HCT116 (cell line): Measurements from ENCODE around the gene CSNK1E. TPM values are rescaled to one million over a fixed set of nuclear protein-coding genes. Genes with fewer than 3 reads are reported as not detected.

Source experiments
- ATAC-seq: fragments of 200-7000 bp; cut with Tn5 transposase; 2 replicates; pipeline ENCODE4 v1.9.1; 2020; ENCODE audit warnings: mild to moderate bottlenecking, moderate library complexity
- BruUV-seq: library from RNA; stranded (reverse); fragments of 400-500 nt; replicated peaks from 2 replicates; lab custom pipeline; 2021; lab: Mats Ljungman, UMichigan
- CTCF ChIA-PET: fragments of 300-600 bp; sonication (Branson Sonifier 250); formaldehyde crosslinking; loops from one replicate; lab custom pipeline; 2021; ENCODE audit warnings: antibody characterized with exemption; lab: Charles Lee
- POLR2A ChIA-PET: fragments of 300-600, 350-600 bp; sonication (Branson Sonifier 250); formaldehyde crosslinking; loops from one replicate; lab custom pipeline; 2021; ENCODE audit warnings: antibody characterized with exemption; lab: Charles Lee
- RAD21 ChIA-PET, 2 experiments: fragments of 300-600 bp; sonication (Branson Sonifier 250); formaldehyde crosslinking; loops; one replicate each; lab custom pipeline; 2023; ENCODE audit warnings: low total read pairs in 2 of 2; ENCODE audit not compliant: uncharacterized antibody in 2 of 2, unreplicated experiment in 2 of 2, low non-redundant PET in 1 of 2; lab: Charles Lee
- DNase-seq: peaks from one replicate; pipeline ENCODE4 v3.0.0-alpha.2; 2010; ENCODE audit warnings: low read depth, low spot score
- H2AFZ ChIP-seq: fragments of 200-600 bp; shearing (Covaris generic), sonication (generic); 2 replicates; pipeline ENCODE4 v1.6.1; 2017; ENCODE audit warnings: low read depth, mixed run types, mixed read lengths, antibody characterized with exemption, low read length; ENCODE audit not compliant: poor library complexity, severe bottlenecking
- H3K27ac ChIP-seq: 2 replicates; pipeline ENCODE4 v1.5.1; 2012; ENCODE audit warnings: low read depth, low read length
- H3K27me3 ChIP-seq: fragments of 200-600 bp; sonication (generic); 2 replicates; pipeline ENCODE4 v1.6.1; 2016; ENCODE audit warnings: mixed run types, low read length, mixed read lengths; ENCODE audit not compliant: insufficient read depth
- H3K36me3 ChIP-seq, 2 experiments: fragments of 200-500 bp in 1 of 2; fragments of 200-600 bp in 1 of 2; sonication (Bioruptor generic) in 1 of 2; sonication (generic) in 1 of 2; 2 replicates each; pipeline versions ENCODE4 v1.5.1 to v1.6.1; 2014 to 2016; ENCODE audit warnings: low read length in 2 of 2, inconsistent platforms in 1 of 2, mixed read lengths in 1 of 2, mixed run types in 1 of 2; ENCODE audit not compliant: insufficient read depth in 2 of 2, control insufficient read depth in 1 of 2
- H3K4me1 ChIP-seq, 2 experiments: fragments of 200-600 bp in 1 of 2; sonication (generic) in 1 of 2; 2 replicates each; pipeline versions ENCODE4 v1.5.1 to v1.6.1; 2012 to 2017; ENCODE audit warnings: low read length in 2 of 2, inconsistent platforms in 1 of 2, mild to moderate bottlenecking in 1 of 2, mixed read lengths in 1 of 2, mixed run types in 1 of 2, moderate library complexity in 1 of 2; ENCODE audit not compliant: insufficient read depth in 2 of 2, control insufficient read depth in 1 of 2
- H3K4me2 ChIP-seq: fragments of 200-600 bp; sonication (generic); 2 replicates; pipeline ENCODE4 v1.6.1; 2017; ENCODE audit warnings: mixed run types, low read length, mixed read lengths
- H3K4me3 ChIP-seq, 2 experiments: fragments of 200-600 bp in 1 of 2; sonication (generic) in 1 of 2; replicated peaks in 1 of 2; 2 replicates each; pipeline ENCODE4 v1.5.1; 2011 to 2016; ENCODE audit warnings: low read length in 2 of 2, control low read depth in 1 of 2, low read depth in 1 of 2, mild to moderate bottlenecking in 1 of 2, mixed read lengths in 1 of 2, mixed run types in 1 of 2
- H3K79me2 ChIP-seq: fragments of 200-600 bp; sonication (generic); 2 replicates; pipeline ENCODE4 v1.6.1; 2017; ENCODE audit warnings: mild to moderate bottlenecking, mixed run types, low read length, moderate library complexity, mixed read lengths; ENCODE audit not compliant: insufficient read depth
- H3K9ac ChIP-seq: fragments of 200-600 bp; sonication (generic); 2 replicates; pipeline ENCODE4 v1.6.1; 2016; ENCODE audit warnings: low read length, mixed read lengths
- H3K9me2 ChIP-seq: fragments of 200-600 bp; sonication (generic), shearing (Covaris generic); 2 replicates; pipeline ENCODE4 v1.6.1; 2017; ENCODE audit warnings: mixed run types, mild to moderate bottlenecking, moderate library complexity; ENCODE audit not compliant: insufficient read depth
- H3K9me3 ChIP-seq, 2 experiments: fragments of 200-500 bp in 1 of 2; fragments of 200-600 bp in 1 of 2; sonication (Bioruptor generic) in 1 of 2; sonication (generic) in 1 of 2; 2 replicates each; pipeline ENCODE4 v1.6.1; 2014 to 2017; ENCODE audit warnings: low read length in 2 of 2, mixed read lengths in 2 of 2, inconsistent platforms in 1 of 2, low read depth in 1 of 2, mild to moderate bottlenecking in 1 of 2, mixed run types in 1 of 2, moderate library complexity in 1 of 2; ENCODE audit not compliant: control insufficient read depth in 1 of 2, insufficient read depth in 1 of 2
- H4K20me1 ChIP-seq: fragments of 200-600 bp; sonication (generic), shearing (Covaris generic); 2 replicates; pipeline ENCODE4 v1.6.1; 2017; ENCODE audit warnings: mixed run types, mild to moderate bottlenecking, moderate library complexity; ENCODE audit not compliant: insufficient read depth
- CBX3 ChIP-seq: IDR thresholded peaks from 2 replicates; pipeline ENCODE4 v1.6.1; 2012; ENCODE audit warnings: low read depth
- POLR2A ChIP-seq: IDR thresholded peaks from 2 replicates; pipeline ENCODE4 v1.7.0; 2011; ENCODE audit warnings: borderline replicate concordance; ENCODE audit not compliant: insufficient read depth, insufficient read length; ENCODE audit errors: extremely low read depth
- RAD21 ChIP-seq: IDR thresholded peaks from 2 replicates; pipeline ENCODE4 v1.6.1; 2012; ENCODE audit warnings: low read depth, mild to moderate bottlenecking
- SP1 ChIP-seq: IDR thresholded peaks from 2 replicates; pipeline ENCODE4 v1.6.1; 2012; ENCODE audit warnings: low read depth
- TCF7L2 ChIP-seq: IDR thresholded peaks from 2 replicates; pipeline ENCODE4 v1.7.0; 2011; ENCODE audit warnings: borderline replicate concordance, inconsistent platforms; ENCODE audit not compliant: insufficient read depth, insufficient read length; ENCODE audit errors: extremely low read depth
- YY1 ChIP-seq: IDR thresholded peaks from 2 replicates; pipeline ENCODE4 v1.6.1; 2011; ENCODE audit warnings: low read length, low read depth, moderate library complexity, mild to moderate bottlenecking; ENCODE audit not compliant: insufficient replicate concordance; ENCODE audit errors: extremely low read depth
- ZFX ChIP-seq: fragments of 450-650 bp; IDR thresholded peaks from 2 replicates; pipeline ENCODE4 v1.6.1; 2017
- intact Hi-C: fragments of 100-400 bp; cut with micrococcal nuclease; formaldehyde crosslinking; loops from 2 replicates; pipeline ENCODE4 v1.10.0; 2022
- total RNA-seq: library from RNA; stranded (reverse); gene quantifications from one replicate; pipeline ENCODE4 v1.2.1, GENCODE V29; 2021; ENCODE audit not compliant: unreplicated experiment
- TF ChIP-seq, protein P1 (sequence below): IDR thresholded peaks from 2 replicates; pipeline ENCODE4 v1.6.1; 2012
- TF ChIP-seq, protein P2 (sequence below): IDR thresholded peaks from 2 replicates; pipeline ENCODE4 v1.6.1; 2012

The CSNK1E gene
- total RNA-seq, 1 experiment from 2014 or later: 190 TPM

DNA sequence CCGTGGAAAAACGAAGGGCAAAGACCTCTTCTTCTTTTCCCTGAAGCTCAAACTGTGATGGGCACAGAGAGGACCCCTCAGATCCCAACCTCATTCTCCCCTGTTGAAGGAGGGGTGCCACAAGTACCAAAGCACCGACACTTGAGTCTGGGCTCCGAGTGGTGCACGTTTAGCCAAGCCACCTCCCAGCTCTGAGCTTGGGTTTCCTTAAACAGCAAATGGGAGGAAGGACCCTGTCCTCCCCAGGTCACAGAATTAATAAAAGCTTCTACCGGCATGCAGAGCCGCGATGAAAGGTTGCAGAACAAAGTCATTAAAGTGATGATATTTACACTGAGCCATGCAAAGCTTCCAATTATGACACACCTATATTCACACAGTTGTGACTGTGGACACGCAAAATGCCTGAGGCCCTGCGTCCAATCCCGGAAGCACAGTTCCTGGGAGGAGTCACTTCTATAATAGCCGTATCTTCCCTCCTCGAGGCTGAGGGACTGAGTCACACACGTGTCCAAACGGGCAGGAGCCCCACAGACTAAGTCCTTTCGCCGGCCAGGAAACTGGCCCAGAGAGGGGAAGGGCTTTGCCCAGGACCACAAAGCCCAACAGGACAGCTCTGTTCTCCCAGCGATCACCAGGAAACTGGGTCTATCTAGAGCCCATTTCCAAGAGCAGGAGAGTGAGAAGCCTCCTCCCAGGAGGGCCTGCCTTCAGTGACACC lies 922 bp upstream of the CSNK1E start (continued):
- TF ChIP-seq, protein P1, sequence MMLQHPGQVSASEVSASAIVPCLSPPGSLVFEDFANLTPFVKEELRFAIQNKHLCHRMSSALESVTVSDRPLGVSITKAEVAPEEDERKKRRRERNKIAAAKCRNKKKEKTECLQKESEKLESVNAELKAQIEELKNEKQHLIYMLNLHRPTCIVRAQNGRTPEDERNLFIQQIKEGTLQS: no peak
- TF ChIP-seq, protein P2, sequence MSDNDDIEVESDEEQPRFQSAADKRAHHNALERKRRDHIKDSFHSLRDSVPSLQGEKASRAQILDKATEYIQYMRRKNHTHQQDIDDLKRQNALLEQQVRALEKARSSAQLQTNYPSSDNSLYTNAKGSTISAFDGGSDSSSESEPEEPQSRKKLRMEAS: peak; percentile 97
- peak; percentile 65 for TF ChIP-seq SP1
- TF ChIP-seq TCF7L2: peak; percentile 26
- no peak for TF ChIP-seq RAD21
- peak; percentile 51 for TF ChIP-seq YY1
- no peak for TF ChIP-seq CBX3
- TF ChIP-seq POLR2A: peak; percentile 63

DNA sequence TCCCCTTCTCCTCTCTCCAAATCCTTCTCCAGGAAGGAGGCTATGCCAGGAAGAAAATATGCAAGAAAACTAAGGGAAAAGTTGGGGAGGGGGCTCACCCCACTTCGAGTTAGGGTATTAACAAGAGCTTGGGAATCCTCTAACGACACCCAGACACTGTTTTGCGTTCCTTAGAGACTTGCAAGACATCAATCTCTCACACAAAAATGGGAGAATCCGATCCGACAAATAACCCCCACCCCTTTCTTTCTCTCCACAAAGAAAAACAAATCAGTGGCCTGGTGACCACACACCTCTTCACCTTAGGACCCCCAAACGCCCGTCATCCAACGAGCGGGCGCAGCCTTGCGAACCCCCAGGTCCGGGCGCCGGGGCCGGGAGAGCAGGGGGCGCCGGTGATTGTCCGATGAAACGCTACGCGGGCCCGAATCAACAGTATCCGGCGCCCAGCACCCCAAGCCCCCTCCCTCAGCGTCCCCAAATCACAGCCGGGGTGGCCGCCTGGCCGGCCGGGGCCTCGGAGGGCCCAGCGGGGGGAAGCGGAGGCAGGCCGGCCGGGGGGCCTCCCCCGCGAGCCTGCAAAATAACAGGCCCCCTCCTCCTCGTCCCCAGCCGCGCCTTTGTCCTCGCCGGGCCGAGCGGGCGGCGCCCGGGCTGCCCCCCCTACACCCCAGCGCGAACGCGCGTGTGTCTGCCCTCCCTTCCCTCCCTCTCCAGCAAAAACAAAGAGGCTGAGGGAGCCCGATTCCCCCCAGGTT lies 690 bp downstream of the CSNK1E start:
- Histone ChIP-seq H3K27ac (peak overlapping the region; percentile 94), H3K9me2 (no peaks in the 10 kb centered on the region), H3K36me3 (peaks cover 12 to 13% of the 10 kb centered on the region in 2 experiments; a peak in 3 of 4 replicates), H3K79me2 (peaks cover 55% of the 10 kb centered on the region), H3K27me3 (no peaks in the 10 kb centered on the region), H3K4me1 (peaks cover 16 to 34% of the 10 kb centered on the region in 2 experiments), H4K20me1 (peaks cover 9% of the 10 kb centered on the region; the same call in 1 of the 2 replicates), H3K9me3 (no peaks in the 10 kb centered on the region), H3K9ac (peak overlapping the region; percentile 98), H3K4me2 (peak overlapping the region; percentile 87), H3K4me3 (peak overlapping the region; percentile 70 to 72), H2AFZ (no peak overlapping the region)
- intact Hi-C loops: loop anchor here (5.0 kb wide), 1 partner anchor 99 kb away; no protein-coding TSS in a partner anchor
- BruUV-seq: no TSS peak
- ATAC-seq (peak; percentile 39), DNase-seq (no peak)
- POLR2A ChIA-PET: interaction anchor here (1.5 to 1.9 kb wide), 2 partner anchors 11 to 24 kb away, joined by 7 read pairs; no protein-coding TSS in a partner anchor
- CTCF ChIA-PET: no interaction called here
- TF ChIP-seq, protein P1: no peak
- TF ChIP-seq ZFX: peak; percentile 80; the same call in 1 of the 2 replicates
- RAD21 ChIA-PET: no interaction called here
